Adrenal gland (tissue), 12 donors: ENCODE results near the gene SVEP1. TPM values are rescaled to one million over a fixed set of nuclear protein-coding genes. Genes with fewer than 3 reads are reported as not detected.

Experiments used
- DNase-seq, 7 donors: peaks; one replicate each; pipeline ENCODE4 v3.0.0-alpha.2; 2019 to 2020
- H3K27ac ChIP-seq, 5 donors: fragments of 200-600 bp; sonication (generic) in 4 of 5; 1 replicate in 3 of 5; 2 replicates in 2 of 5; pipeline versions ENCODE4 v1.5.1 to v1.8.0; 2016 to 2020; ENCODE audit warnings: mild to moderate bottlenecking in 1 of 5
- H3K27me3 ChIP-seq: fragments of 200-600 bp; 2 replicates; pipeline ENCODE4 v1.8.0; 2021
- H3K36me3 ChIP-seq, 2 donors: fragments of 200-600 bp; replicated peaks in 1 of 2; 1 replicate in 1 of 2; 2 replicates in 1 of 2; pipeline versions ENCODE4 v1.5.1 to v1.8.0; 2018 to 2022
- H3K4me1 ChIP-seq, 2 donors: fragments of 200-600 bp; replicated peaks in 1 of 2; 1 replicate in 1 of 2; 2 replicates in 1 of 2; pipeline versions ENCODE4 v1.5.1 to v1.8.0; 2018 to 2021
- H3K4me3 ChIP-seq, 4 donors: fragments of 200-600 bp; sonication (generic) in 3 of 4; one replicate each; pipeline ENCODE4 v1.5.1; 2016 to 2018
- H3K9me3 ChIP-seq, 3 donors: fragments of 200-600 bp; sonication (generic) in 1 of 3; replicated peaks in 1 of 3; 1 replicate in 2 of 3; 2 replicates in 1 of 3; pipeline versions ENCODE4 v1.5.1 to v1.8.0; 2016 to 2021
- POLR2A ChIP-seq, 2 donors: fragments of 450-650 bp; IDR thresholded peaks; one replicate each; pipeline ENCODE4 v1.6.1; 2017; ENCODE audit warnings: antibody characterized with exemption in 2 of 2, mild to moderate bottlenecking in 2 of 2, moderate library complexity in 1 of 2
- WGBS, 4 donors: extraction: QIAGEN DNeasy Blood & Tissue Kit in 2 of 4; methylation state at CpG; one replicate each; pipeline versions ENCODE4 v1.1.5 to v1.1.7; 2013 to 2017; 5-methylcytosine and 5-hydroxymethylcytosine counted together
- intact Hi-C, 2 donors: fragments of 100-400 bp; cut with DNase I; formaldehyde crosslinking; loops; one replicate each; pipeline versions ENCODE4 v1.14.1 to v1.15.0; 2022 to 2023
- polyA plus RNA-seq, 3 donors: library from polyadenylated mRNA; stranded (reverse); fragments of 200-250 nt in 2 of 3; fragments of 350-450 nt in 1 of 3; fragmentation: Illumina TruSeq in 1 of 3; extraction: RNeasy Lipid Tissue Mini Kit (QIAGEN cat#74804) in 1 of 3; gene quantifications; one replicate each; pipeline ENCODE4 v1.2.3, GENCODE V29; 2013 to 2014
- total RNA-seq, 9 donors: library from RNA; depleted of rRNA in 4 of 9; stranded (reverse); fragments of >200 nt in 4 of 9; fragments of 120-200 nt in 1 of 9; fragmentation: NEBNext Ultra II Directional in 1 of 9; extraction: Animal tissue kit (Norgen Biotek cat#: 25700) in 1 of 9; gene quantifications; one replicate each; pipeline versions ENCODE4 v1.1.0 to v1.2.4, GENCODE V29; 2013 to 2023
- TF ChIP-seq, protein P1 (sequence below), 6 experiments: fragments of 450-650 bp in 4 of 6; fragments of 200-600 bp in 2 of 6; sonication (generic) in 1 of 6; IDR thresholded peaks; 1 replicate in 5 of 6; 2 replicates in 1 of 6; pipeline versions ENCODE4 v1.5.1 to v1.8.0; 2016 to 2021; ENCODE audit warnings: antibody characterized with exemption in 6 of 6, mild to moderate bottlenecking in 2 of 6, moderate library complexity in 1 of 6
- donor health status: healthy with polysubstance abuse.
- donor health status: Bipolar disorder and iron deficiency.
- donor health status: DM: yes; HTN: yes; CAD: no.
- donor health status: DM: no; HTN: no; CAD: no.
- donor health status: DM: no; HTN: no; CAD: no.
- donor health status: DM: yes; HTN: yes; CAD: no.

Gene SVEP1
- total and polyA plus RNA-seq, 12 donors = 2.2 to 45.3 (median 23.0) TPM

DNA sequence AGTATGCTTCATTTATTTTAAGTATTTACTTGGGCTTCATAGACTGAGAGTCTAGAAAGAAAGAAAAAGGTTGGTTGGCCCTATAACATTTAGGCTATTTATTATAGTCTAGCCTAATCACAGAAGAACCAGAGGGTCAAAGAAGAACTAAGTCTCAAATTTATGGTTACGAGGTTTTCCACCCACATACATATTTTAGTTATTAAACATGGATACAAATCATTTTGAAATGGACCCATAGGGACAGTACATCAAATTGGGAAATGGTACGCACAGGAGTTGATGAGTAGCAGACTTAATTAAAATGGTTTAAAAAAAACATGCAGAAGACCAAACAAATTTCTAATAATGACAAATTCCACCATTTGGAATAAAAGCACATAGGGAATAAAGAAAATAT is 17.7 kb downstream of the SVEP1 start:
- no peaks in the 10 kb centered on the region for H3K4me1 ChIP-seq
- no peak overlapping the region for H3K27ac ChIP-seq
- no peak for TF ChIP-seq POLR2A (IDR thresholded peaks at IDR 0.05)
- TF ChIP-seq, protein P1, sequence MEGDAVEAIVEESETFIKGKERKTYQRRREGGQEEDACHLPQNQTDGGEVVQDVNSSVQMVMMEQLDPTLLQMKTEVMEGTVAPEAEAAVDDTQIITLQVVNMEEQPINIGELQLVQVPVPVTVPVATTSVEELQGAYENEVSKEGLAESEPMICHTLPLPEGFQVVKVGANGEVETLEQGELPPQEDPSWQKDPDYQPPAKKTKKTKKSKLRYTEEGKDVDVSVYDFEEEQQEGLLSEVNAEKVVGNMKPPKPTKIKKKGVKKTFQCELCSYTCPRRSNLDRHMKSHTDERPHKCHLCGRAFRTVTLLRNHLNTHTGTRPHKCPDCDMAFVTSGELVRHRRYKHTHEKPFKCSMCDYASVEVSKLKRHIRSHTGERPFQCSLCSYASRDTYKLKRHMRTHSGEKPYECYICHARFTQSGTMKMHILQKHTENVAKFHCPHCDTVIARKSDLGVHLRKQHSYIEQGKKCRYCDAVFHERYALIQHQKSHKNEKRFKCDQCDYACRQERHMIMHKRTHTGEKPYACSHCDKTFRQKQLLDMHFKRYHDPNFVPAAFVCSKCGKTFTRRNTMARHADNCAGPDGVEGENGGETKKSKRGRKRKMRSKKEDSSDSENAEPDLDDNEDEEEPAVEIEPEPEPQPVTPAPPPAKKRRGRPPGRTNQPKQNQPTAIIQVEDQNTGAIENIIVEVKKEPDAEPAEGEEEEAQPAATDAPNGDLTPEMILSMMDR (IDR thresholded peaks at IDR 0.05) = no peak
- 70 to 74% (median 71%) methylated on average over 2 of the region's 2 CpGs for WGBS, 4 donors
- no peak for DNase-seq
- intact Hi-C loops = no loop called here
- H3K9me3 ChIP-seq = no peaks in the 10 kb centered on the region
- no peaks in the 10 kb centered on the region for H3K36me3 ChIP-seq
- no peaks in the 10 kb centered on the region for H3K27me3 ChIP-seq
- H3K4me3 ChIP-seq = no peak overlapping the region

GRCh38 chr9:110559869-110560268 is 19.7 kb downstream of the SVEP1 start:
- Histone ChIP-seq H3K4me1 (peaks cover 0 to 10% of the 10 kb centered on the region in 2 donors), H3K36me3 (no peaks in the 10 kb centered on the region), H3K9me3 (no peaks in the 10 kb centered on the region), H3K27me3 (no peaks in the 10 kb centered on the region), H3K27ac (no peak overlapping the region), H3K4me3 (no peak overlapping the region)
- WGBS, 4 donors = 62 to 89% (median 83%) methylated on average over 1 of the region's 1 CpG
- TF ChIP-seq POLR2A (IDR thresholded peaks at IDR 0.05) = no peak
- TF ChIP-seq, protein P1 (IDR thresholded peaks at IDR 0.05) = no peak
- no peak for DNase-seq
- intact Hi-C loops = no loop called here

DNA sequence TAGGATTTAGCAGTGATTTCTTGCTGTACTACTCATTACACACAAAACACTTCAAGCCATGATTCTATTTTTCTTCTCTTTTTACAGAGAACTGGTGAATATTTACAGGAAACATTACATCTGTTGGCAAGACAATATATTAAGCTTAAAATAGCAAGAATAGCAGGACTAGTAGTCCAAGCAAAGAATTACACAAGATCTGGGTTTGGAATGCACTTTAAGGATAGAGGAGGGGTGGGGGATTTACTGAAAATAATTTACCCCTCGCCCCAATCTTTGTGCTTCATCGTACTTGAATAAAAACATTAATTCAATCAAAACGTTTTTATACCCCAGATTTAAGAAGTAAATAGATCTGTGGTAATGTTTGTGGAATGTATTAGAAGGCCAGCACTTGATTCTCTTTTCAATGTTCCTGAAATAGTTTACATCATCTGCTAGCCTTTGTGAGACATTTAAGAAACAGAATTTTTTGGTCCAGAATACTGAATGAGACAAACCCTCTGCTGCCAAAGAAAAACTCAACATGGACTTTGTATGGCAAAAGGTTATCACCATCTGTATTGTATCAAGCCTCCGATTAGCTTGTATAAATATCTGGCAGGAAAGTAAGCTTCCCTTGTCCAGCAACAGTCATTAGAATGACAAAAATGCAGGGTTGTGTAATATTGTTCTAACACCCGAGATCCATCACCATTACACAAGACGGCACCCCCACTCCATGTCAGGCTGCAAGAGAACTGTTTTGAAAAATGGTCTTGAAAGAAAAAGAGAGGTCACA is 23.8 kb downstream of the SVEP1 start:
- Histone ChIP-seq H3K9me3 (no peaks in the 10 kb centered on the region), H3K36me3 (no peaks in the 10 kb centered on the region), H3K4me1 (peaks cover 0 to 11% of the 10 kb centered on the region in 2 donors), H3K27ac (peak overlapping the region in 1 of 5 donors; percentile 69), H3K27me3 (no peaks in the 10 kb centered on the region), H3K4me3 (no peak overlapping the region)
- TF ChIP-seq, protein P1 (IDR thresholded peaks at IDR 0.05) = no peak
- no peak for TF ChIP-seq POLR2A (IDR thresholded peaks at IDR 0.05)
- intact Hi-C loops = no loop called here
- peak; percentile 18 to 82 (median 51) for DNase-seq
- WGBS, 4 donors = 23 to 35% (median 29%) methylated on average over 6 of the region's 6 CpGs

DNA sequence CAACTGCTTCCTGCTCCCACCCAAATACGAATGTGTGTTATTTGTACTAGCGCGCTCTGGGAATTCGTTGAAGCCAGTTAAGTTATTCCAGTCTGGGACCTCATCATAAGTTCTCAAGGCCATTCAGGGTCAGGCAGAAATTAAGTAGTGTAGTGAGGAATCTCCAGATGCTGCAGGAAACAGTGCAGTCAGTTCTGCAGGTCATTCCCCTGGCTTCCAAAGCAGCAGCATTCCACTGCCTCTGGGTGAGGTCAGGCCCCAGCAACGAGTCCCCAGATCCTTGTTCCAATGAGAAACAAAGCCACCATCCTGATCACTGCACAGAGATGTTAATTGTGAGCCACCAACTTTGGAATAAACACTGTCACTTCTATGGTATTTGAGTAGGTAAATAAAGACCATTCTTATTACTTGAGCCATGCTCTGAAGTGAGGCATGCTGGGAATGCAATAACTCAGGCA is 33.1 kb downstream of the SVEP1 start:
- H3K36me3 ChIP-seq = no peaks in the 10 kb centered on the region
- H3K9me3 ChIP-seq = no peaks in the 10 kb centered on the region
- H3K4me3 ChIP-seq = no peak overlapping the region
- intact Hi-C loops = no loop called here
- WGBS, 4 donors = 59 to 63% (median 60%) methylated on average over 5 of the region's 5 CpGs
- H3K27me3 ChIP-seq = no peaks in the 10 kb centered on the region
- peak in 2 of 7 donors; percentile 6 to 21 for DNase-seq
- no peaks in the 10 kb centered on the region for H3K4me1 ChIP-seq
- TF ChIP-seq POLR2A (IDR thresholded peaks at IDR 0.05) = no peak
- TF ChIP-seq, protein P1 (IDR thresholded peaks at IDR 0.05) = no peak
- H3K27ac ChIP-seq = peak overlapping the region in 2 of 5 donors; percentile 14 to 17
